DMS79 treated with DMSO at 0.1 percent for 48 hours (cell line): ENCODE data around the gene TMEM107.
A peak's percentile ranks its signal among the peaks of the same experiment; 100 is the strongest.
"Not testable (repeated sequence)": the region's sequence is repeated elsewhere in the genome, so short reads cannot be mapped to it uniquely, and the experiment has no call there.

ENCODE experiments used
- DNase-seq: peaks from one replicate; lab custom pipeline; 2025; lab: John Stamatoyannopoulos, UW

The TMEM107 gene

GRCh38 chr17:8189711-8190477 lies 13.7 kb upstream of the TMEM107 start, which contains the start of gene BORCS6:
BORCS6 (minus strand) TSS chr17:8190180; CDS start chr17:8190140, 40 bp downstream.
- DNase-seq: peak; percentile 98

- DNase-seq: no peak
Observed at GRCh38 chr17:8189041-8189710, 13.0 kb upstream of the TMEM107 start.

DNA sequence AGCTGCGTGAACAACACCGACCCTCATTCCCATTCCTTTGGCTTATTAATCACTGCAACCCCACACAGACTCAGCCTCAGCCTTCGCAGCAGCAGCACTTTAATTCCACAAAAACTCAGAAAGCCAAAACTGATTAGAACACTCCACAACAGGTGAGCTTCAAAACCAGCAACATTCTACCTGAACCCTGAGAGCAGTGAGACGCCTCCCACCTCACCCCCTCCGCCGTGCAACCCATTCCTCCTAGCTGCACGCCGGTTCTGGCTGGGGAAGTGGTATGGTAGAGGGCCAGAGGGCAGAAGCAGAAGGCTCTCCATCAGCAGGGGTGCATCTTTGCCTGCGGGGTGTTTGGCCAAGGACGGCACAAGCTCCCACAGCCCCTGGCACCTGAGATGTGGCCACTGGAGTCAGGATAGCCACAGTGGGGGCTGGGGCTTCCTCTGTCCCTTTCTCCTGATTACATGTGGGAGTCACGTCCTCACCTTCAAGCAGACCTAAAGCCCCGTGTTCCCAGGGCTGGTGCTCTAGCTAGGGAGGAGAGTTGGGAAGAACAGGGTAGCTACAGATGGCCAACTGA lies 12.2 kb upstream of the TMEM107 start:
- DNase-seq: no peak

DNA sequence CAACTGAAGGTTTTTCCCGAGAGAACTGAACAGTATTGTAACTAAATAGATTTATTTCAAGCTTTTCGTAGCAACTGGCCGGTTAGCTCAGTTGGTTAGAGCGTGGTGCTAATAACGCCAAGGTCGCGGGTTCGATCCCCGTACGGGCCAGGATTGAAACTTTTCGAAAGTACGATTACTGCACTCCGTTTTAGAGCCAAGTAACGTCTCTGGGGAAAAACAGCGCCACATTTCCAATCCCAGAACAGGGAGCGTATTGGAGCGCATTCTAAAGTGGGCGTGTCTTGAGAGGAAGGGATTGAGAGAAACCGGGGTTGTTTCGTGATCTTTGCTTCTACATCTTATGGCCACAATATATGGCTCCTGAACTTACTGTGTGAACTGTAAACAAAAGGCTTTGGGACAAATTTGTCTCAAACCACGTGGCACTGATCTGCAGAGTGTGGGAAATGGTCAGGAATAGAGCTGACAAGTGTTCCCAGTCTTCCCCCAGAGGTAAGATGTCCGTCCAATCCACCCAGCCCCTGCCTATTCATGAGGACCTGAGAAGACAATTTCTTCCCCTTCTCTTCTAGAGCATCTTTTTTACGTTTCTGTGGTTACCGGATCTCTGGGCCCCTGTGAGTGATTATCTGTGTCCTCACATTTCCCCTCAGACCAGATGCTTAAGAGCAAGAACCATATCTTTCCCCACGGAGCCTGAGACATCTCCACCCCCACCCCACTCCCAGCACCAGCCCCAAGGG lies 11.5 kb upstream of the TMEM107 start:
- DNase-seq: peak; percentile 97

- DNase-seq: peak; percentile 98
Observed at GRCh38 chr17:8186787-8187516, 10.8 kb upstream of the TMEM107 start.

- DNase-seq: no peak
Observed at GRCh38 chr17:8186446-8186786, 10.2 kb upstream of the TMEM107 start.

DNA sequence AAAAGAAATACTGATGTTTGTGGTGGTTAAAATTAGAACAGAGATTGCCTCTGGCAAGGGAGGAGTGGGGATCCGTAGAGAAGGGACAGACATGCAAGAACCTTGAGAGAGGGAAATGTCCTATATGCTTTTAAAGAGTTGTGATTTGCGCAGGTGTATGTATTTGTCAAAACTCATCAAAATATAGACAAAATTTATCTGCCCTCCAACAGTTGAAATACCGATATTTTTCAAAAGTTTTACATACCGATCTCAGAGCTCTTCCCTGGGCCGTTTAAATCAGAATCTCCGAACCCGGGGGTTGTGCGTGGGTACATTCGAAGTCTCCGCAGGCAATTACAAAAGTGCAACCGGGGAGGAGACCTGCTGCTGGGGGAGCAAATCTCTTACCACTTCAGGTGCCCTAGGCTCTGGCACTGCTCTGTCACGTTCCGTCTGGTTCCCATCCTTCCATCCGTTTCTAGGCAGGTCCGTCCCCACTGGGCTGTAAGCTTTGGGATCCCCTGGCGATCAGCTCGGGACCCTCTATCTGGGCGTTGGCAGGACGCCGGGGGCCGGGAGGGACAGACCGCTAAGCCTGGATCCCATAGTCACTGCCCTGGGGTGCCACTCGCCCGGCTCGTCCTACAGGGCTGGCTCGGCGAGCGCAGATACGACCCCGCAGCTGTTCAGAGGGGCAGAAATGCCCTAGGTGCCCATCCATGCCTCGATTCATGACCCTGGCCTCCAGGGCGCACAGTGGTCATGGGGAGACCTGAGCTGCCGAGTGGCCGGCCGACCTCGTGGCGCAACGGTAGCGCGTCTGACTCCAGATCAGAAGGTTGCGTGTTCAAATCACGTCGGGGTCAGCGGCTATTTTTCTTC lies 9.6 kb upstream of the TMEM107 start:
- peak; percentile 69 for DNase-seq

GRCh38 chr17:8176998-8177731 lies 985 bp upstream of the TMEM107 start:
- DNase-seq: no peak

- DNase-seq: peak; percentile 36
Observed at GRCh38 chr17:8175795-8176196, 384 bp downstream of the TMEM107 start.

- DNase-seq: no peak
Observed at GRCh38 chr17:8173871-8174322, 2.3 kb downstream of the TMEM107 start.

GRCh38 chr17:8173056-8173870 lies 2.9 kb downstream of the TMEM107 start:
- DNase-seq: peak; percentile 96

GRCh38 chr17:8170186-8170585 lies 6.0 kb downstream of the TMEM107 start:
- DNase-seq: not testable (repeated sequence)

- DNase-seq: no peak
Observed at GRCh38 chr17:8167526-8167925, 8.7 kb downstream of the TMEM107 start.

DNA sequence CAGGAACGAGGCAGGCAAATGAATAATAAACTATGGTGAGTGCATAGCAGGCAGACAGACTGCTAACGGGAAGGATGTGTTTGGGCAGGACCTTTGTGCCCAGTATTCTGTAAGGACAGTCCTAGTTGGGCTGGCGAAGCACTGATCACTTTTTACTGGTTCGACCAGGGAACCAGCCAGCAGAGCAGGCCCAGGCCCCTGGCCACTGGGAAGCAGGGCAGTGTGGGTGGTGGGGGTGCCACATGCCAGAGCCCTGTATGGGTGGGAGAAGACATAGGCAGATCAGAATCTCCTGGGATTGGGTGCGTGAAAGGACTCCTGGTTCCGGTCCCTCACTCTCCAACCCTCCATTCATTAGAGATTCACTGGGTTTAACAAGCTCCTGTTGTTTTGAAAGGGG lies 9.4 kb downstream of the TMEM107 start:
- no peak for DNase-seq

GRCh38 chr17:8164815-8165131 lies 11.4 kb downstream of the TMEM107 start:
- no peak for DNase-seq

DNA sequence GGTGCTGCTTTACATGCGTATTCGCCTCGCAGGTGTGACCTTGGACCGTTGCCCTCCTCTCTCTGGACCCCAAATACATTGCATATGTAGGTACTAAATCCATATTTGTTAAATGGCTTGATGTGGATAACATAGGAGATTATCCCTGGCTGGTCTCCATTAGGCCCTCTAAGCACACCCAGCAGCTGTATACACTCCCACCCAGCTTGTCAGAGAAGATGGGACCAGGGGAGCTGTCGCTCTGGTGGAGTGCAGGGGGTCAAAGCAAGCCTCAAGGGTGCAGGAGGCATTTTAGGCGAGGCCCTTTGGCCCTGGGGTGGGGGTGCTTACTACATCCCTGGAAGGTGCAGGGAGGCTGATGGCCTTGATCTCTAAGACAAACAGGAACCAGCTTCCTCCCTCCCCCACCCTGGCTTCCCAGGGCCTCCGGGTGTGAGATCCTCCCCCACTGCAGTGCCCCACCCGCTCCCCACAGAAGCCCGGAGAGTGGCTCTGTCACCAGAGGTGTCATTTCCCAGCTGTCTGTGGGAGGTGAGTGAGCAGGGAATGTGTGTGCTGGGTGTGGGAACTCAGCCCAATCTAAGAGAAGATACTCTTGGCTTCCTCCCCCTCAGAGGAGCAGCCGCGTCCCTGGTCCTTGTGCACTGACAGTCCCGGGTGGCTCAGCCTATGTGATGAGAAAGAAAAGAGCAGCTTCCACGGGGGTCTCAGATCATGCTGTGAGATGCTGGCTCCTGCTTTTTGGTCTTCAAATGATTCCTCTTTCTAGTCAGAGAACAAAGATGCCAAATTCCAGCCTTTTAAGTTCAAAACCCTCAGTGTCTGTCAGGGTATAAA lies 12.0 kb downstream of the TMEM107 start:
- DNase-seq: no peak

GRCh38 chr17:8162997-8163977 lies 12.9 kb downstream of the TMEM107 start:
- DNase-seq: no peak
